ENCODE results near the gene GLRA1.

DNA sequence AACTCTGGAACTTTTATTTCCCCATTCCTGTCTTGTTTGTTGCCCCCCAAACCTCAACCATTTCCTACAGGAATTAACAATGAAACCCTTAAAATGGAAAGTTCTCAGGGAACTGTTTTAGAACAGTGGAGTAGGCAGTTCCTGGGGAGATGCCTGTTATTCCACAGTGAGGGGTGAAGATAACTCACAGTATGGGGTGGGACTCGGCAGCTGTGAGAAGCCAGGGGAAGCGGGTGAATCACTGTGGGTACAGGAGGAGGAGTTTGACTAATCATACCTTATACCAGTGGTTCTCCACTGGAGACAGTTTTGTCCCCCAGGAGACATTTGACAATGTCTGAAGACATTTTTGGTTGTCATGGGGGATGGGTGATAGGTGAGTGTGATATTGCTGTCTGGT, 36.9 kb upstream of the GLRA1 start:
- TF ChIP-seq CTCF (IDR thresholded peaks at IDR 0.05; ENCODE audit: low read depth, low read length, missing input control) (no peak), NR2F2 (IDR thresholded peaks at IDR 0.05) (no peak), SP1 (IDR thresholded peaks at IDR 0.05) (no peak), GABPA (IDR thresholded peaks at IDR 0.05 in 1 of 2, conservative IDR thresholded peaks at IDR 0.05 in 1 of 2) (no peak), EGR1 (IDR thresholded peaks at IDR 0.05; ENCODE audit: low read depth in 2 of 2) (no peak), MAX (IDR thresholded peaks at IDR 0.05) (no peak), ZBTB33 (IDR thresholded peaks at IDR 0.05) (no peak), REST (IDR thresholded peaks at IDR 0.05) (no peak), JUND (IDR thresholded peaks at IDR 0.05) (no peak)
- TF ChIP-seq, protein P1, sequence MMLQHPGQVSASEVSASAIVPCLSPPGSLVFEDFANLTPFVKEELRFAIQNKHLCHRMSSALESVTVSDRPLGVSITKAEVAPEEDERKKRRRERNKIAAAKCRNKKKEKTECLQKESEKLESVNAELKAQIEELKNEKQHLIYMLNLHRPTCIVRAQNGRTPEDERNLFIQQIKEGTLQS (IDR thresholded peaks at IDR 0.05) = no peak

Measured in liver (tissue), 3 donors.